ENCODE results near the gene FHIT.

DNA sequence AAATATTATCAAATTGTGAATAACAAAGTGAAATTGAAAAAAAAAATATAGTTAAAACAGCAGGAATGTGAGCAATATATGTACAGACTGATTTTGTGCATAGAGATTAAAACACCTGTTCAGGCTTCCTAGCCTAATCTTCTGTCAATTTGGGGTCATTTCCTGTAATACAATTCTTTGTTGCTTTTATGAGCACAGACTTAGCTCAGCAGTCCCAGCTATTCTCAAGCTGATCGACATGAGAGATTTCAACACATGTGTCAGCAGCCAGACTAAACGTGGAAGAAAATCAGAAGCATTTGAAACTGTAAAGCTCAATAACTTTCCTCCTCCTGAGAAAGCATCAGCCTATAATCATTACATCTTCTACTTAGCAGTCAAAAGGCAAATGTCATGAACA, 1.6 kb upstream of the FHIT start:
- TF ChIP-seq, protein P1, sequence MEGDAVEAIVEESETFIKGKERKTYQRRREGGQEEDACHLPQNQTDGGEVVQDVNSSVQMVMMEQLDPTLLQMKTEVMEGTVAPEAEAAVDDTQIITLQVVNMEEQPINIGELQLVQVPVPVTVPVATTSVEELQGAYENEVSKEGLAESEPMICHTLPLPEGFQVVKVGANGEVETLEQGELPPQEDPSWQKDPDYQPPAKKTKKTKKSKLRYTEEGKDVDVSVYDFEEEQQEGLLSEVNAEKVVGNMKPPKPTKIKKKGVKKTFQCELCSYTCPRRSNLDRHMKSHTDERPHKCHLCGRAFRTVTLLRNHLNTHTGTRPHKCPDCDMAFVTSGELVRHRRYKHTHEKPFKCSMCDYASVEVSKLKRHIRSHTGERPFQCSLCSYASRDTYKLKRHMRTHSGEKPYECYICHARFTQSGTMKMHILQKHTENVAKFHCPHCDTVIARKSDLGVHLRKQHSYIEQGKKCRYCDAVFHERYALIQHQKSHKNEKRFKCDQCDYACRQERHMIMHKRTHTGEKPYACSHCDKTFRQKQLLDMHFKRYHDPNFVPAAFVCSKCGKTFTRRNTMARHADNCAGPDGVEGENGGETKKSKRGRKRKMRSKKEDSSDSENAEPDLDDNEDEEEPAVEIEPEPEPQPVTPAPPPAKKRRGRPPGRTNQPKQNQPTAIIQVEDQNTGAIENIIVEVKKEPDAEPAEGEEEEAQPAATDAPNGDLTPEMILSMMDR (IDR thresholded peaks at IDR 0.05) = no peak
- TF ChIP-seq POLR2A (IDR thresholded peaks at IDR 0.05) = no peak
